HepG2 (cell line): ENCODE measurements around the gene ENAH. TPM values are rescaled to one million over a fixed set of nuclear protein-coding genes. Genes with fewer than 3 reads are reported as not detected.

Source experiments
- ELF3 ChIP-seq: IDR thresholded peaks from 2 replicates; pipeline ENCODE4 v1.6.1; 2016; ENCODE audit warnings: missing genetic modification reagents, missing compliant biosample characterization
- ELF4 ChIP-seq: sonication (generic); formaldehyde crosslinking; IDR thresholded peaks from 2 replicates; pipeline ENCODE4 v1.5.0; 2020; ENCODE audit warnings: missing genetic modification reagents, mild to moderate bottlenecking, moderate library complexity, borderline replicate concordance
- FOXK2 ChIP-seq: fragments of 450-650 bp; IDR thresholded peaks from 2 replicates; pipeline ENCODE4 v1.6.1; 2016
- PITX1 ChIP-seq: sonication (generic); formaldehyde crosslinking; IDR thresholded peaks from 2 replicates; pipeline ENCODE4 v1.5.1; 2020; ENCODE audit warnings: mild to moderate bottlenecking, missing genetic modification reagents
- POGZ ChIP-seq: sonication (generic); formaldehyde crosslinking; IDR thresholded peaks from 2 replicates; pipeline ENCODE4 v1.4.0; 2020; ENCODE audit warnings: mild to moderate bottlenecking, missing genetic modification reagents
- SOX5 ChIP-seq: IDR thresholded peaks from 2 replicates; pipeline ENCODE4 v1.6.1; 2016; ENCODE audit warnings: borderline replicate concordance
- SOX6 ChIP-seq, 2 experiments: fragments of 450-650 bp in 1 of 2; sonication (generic) in 1 of 2; formaldehyde crosslinking in 1 of 2; IDR thresholded peaks; 2 replicates each; pipeline versions ENCODE4 v1.4.0 to v1.6.1; 2017 to 2020; ENCODE audit warnings: antibody characterized with exemption in 1 of 2, mild to moderate bottlenecking in 1 of 2, missing genetic modification reagents in 1 of 2
- SPEN ChIP-seq: sonication (generic); formaldehyde crosslinking; IDR thresholded peaks from 2 replicates; pipeline ENCODE4 v1.5.1; 2020; ENCODE audit warnings: low read depth, mild to moderate bottlenecking, missing genetic modification reagents
- ZIK1 ChIP-seq: sonication (generic); formaldehyde crosslinking; IDR thresholded peaks from 2 replicates; pipeline ENCODE4 v1.5.0; 2020; ENCODE audit warnings: mild to moderate bottlenecking, low read depth, missing genetic modification reagents, borderline replicate concordance
- polyA plus RNA-seq, 8 experiments: library from polyadenylated mRNA; depleted of rRNA in 3 of 8; stranded (reverse) in 7 of 8; unstranded in 1 of 8; fragments of >200 nt; fragmentation: Illumina TruSeq in 4 of 8; extraction: Trizol in 4 of 8; gene quantifications; 2 replicates each; pipeline versions ENCODE4 v1.2.1 to v1.2.3, GENCODE V29; 2011 to 2016; ENCODE audit warnings: low read depth in 4 of 8, missing spikeins in 1 of 8, mixed read lengths in 1 of 8; ENCODE audit not compliant: insufficient read depth in 1 of 8
- total RNA-seq, 5 experiments: library from RNA; depleted of rRNA; stranded (reverse); fragments of >200 nt; fragmentation: Illumina TruSeq; extraction: Trizol; gene quantifications; 2 replicates each; pipeline ENCODE4 v1.2.3, GENCODE V29; 2016; ENCODE audit warnings: low read depth in 1 of 5
- TF ChIP-seq, protein P1 (sequence below): sonication (generic); formaldehyde crosslinking; IDR thresholded peaks from 2 replicates; pipeline ENCODE4 v1.4.0; 2020; ENCODE audit warnings: missing genetic modification reagents, borderline replicate concordance
- TF ChIP-seq, protein P2 (sequence below), 2 experiments: fragments of 450-650 bp in 1 of 2; sonication (generic) in 1 of 2; formaldehyde crosslinking in 1 of 2; IDR thresholded peaks; 2 replicates each; pipeline versions ENCODE4 v1.6.1 to v1.8.0; 2016 to 2022; ENCODE audit warnings: antibody characterized with exemption in 1 of 2, mild to moderate bottlenecking in 1 of 2, missing genetic modification reagents in 1 of 2
- TF ChIP-seq, protein P3 (sequence below): sonication (generic); formaldehyde crosslinking; conservative IDR thresholded peaks from 2 replicates; pipeline ENCODE4 v1.4.0; 2020; ENCODE audit warnings: mild to moderate bottlenecking, missing genetic modification reagents, moderate library complexity

The ENAH gene
- total and polyA plus RNA-seq, 2 of the 13 experiments (the other 11 are each of a cell fraction or from before 2014, with no cell fraction given) = 22.1 to 58.3 TPM

DNA sequence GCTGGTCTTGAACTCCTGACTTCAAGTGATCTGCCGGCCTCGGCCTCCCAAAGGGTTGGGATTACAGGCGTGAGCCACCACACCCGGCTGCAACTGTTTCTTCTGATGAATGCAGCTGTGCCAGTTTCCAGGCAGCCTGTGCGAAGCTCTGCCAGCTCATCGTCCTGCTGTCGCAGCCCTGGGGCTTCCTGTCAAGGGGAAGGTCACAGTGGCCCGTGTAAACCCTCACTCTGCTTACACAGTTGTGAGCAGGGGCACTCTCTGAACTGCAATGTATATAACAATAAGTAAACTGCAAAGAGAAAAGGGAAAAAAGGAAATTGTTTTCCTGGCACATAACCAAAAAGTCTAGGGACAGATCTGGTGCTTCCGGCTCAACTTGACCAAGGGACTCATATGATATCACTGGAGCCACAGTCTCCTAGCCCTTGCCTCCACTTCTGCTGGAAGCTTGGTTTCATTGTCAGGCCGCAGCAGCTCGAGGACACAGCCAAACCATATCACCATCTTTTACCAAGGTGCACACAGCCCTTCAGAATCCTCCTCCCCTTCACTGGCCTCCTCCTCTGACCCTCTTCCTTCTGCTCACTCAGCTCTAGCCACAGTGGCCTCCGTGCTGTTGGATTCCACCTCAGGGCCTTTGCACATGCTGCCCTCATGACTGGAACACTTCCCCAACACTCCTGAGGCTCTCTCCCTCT is 202.3 kb downstream of the ENAH start (continued):
- TF ChIP-seq ZIK1 (CRISPR knock-in tag) = no peak
- TF ChIP-seq PITX1 (CRISPR knock-in tag) = peak; percentile 63; the same call in 1 of the 2 replicates
- 0 out of 2 replicates have a peak, but pooled peaks have one; percentile 45 for TF ChIP-seq ELF4 (CRISPR knock-in tag)
- peak; percentile 88; the same call in 1 of the 2 replicates for TF ChIP-seq SOX5 (CRISPR knock-in tag)
- TF ChIP-seq, protein P1, sequence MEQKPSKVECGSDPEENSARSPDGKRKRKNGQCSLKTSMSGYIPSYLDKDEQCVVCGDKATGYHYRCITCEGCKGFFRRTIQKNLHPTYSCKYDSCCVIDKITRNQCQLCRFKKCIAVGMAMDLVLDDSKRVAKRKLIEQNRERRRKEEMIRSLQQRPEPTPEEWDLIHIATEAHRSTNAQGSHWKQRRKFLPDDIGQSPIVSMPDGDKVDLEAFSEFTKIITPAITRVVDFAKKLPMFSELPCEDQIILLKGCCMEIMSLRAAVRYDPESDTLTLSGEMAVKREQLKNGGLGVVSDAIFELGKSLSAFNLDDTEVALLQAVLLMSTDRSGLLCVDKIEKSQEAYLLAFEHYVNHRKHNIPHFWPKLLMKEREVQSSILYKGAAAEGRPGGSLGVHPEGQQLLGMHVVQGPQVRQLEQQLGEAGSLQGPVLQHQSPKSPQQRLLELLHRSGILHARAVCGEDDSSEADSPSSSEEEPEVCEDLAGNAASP = no peak
- TF ChIP-seq, protein P2, sequence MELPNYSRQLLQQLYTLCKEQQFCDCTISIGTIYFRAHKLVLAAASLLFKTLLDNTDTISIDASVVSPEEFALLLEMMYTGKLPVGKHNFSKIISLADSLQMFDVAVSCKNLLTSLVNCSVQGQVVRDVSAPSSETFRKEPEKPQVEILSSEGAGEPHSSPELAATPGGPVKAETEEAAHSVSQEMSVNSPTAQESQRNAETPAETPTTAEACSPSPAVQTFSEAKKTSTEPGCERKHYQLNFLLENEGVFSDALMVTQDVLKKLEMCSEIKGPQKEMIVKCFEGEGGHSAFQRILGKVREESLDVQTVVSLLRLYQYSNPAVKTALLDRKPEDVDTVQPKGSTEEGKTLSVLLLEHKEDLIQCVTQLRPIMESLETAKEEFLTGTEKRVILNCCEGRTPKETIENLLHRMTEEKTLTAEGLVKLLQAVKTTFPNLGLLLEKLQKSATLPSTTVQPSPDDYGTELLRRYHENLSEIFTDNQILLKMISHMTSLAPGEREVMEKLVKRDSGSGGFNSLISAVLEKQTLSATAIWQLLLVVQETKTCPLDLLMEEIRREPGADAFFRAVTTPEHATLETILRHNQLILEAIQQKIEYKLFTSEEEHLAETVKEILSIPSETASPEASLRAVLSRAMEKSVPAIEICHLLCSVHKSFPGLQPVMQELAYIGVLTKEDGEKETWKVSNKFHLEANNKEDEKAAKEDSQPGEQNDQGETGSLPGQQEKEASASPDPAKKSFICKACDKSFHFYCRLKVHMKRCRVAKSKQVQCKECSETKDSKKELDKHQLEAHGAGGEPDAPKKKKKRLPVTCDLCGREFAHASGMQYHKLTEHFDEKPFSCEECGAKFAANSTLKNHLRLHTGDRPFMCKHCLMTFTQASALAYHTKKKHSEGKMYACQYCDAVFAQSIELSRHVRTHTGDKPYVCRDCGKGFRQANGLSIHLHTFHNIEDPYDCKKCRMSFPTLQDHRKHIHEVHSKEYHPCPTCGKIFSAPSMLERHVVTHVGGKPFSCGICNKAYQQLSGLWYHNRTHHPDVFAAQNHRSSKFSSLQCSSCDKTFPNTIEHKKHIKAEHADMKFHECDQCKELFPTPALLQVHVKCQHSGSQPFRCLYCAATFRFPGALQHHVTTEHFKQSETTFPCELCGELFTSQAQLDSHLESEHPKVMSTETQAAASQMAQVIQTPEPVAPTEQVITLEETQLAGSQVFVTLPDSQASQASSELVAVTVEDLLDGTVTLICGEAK (IDR thresholded peaks at IDR 0.05) = no peak
- TF ChIP-seq, protein P2 (CRISPR knock-in tag; IDR thresholded peaks at IDR 0.05) = peak; percentile 68
- TF ChIP-seq, protein P3, sequence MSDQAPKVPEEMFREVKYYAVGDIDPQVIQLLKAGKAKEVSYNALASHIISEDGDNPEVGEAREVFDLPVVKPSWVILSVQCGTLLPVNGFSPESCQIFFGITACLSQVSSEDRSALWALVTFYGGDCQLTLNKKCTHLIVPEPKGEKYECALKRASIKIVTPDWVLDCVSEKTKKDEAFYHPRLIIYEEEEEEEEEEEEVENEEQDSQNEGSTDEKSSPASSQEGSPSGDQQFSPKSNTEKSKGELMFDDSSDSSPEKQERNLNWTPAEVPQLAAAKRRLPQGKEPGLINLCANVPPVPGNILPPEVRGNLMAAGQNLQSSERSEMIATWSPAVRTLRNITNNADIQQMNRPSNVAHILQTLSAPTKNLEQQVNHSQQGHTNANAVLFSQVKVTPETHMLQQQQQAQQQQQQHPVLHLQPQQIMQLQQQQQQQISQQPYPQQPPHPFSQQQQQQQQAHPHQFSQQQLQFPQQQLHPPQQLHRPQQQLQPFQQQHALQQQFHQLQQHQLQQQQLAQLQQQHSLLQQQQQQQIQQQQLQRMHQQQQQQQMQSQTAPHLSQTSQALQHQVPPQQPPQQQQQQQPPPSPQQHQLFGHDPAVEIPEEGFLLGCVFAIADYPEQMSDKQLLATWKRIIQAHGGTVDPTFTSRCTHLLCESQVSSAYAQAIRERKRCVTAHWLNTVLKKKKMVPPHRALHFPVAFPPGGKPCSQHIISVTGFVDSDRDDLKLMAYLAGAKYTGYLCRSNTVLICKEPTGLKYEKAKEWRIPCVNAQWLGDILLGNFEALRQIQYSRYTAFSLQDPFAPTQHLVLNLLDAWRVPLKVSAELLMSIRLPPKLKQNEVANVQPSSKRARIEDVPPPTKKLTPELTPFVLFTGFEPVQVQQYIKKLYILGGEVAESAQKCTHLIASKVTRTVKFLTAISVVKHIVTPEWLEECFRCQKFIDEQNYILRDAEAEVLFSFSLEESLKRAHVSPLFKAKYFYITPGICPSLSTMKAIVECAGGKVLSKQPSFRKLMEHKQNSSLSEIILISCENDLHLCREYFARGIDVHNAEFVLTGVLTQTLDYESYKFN = peak; percentile 56
- no peak for TF ChIP-seq FOXK2
- peak; percentile 90 for TF ChIP-seq ELF3
- peak; percentile 52; the same call in 1 of the 2 replicates for TF ChIP-seq SPEN (CRISPR knock-in tag)
- TF ChIP-seq SOX6 (IDR thresholded peaks at IDR 0.05) = no peak
- peak; percentile 80 for TF ChIP-seq SOX6 (CRISPR knock-in tag; IDR thresholded peaks at IDR 0.05)
- TF ChIP-seq POGZ = no peak
